ENCODE measurements around the gene MUC5AC.

- no peak for TF ChIP-seq EZH2phosphoT487 (IDR thresholded peaks at IDR 0.05; ENCODE audit: low read depth)
- TF ChIP-seq CTCF (IDR thresholded peaks at IDR 0.05; ENCODE audit: low read depth, low read length), result no peak
Observed at GRCh38 chr11:1140642-1141490, 16.9 kb upstream of the MUC5AC start.
